ENCODE measurements around the gene APOL6.
A peak's percentile ranks its signal among the peaks of the same experiment; 100 is the strongest.

The APOL6 gene

GRCh38 chr22:35657571-35658312 is 9.5 kb downstream of the APOL6 start:
- Mint-ChIP-seq H3K27me3 (ENCODE audit: low read depth, poor library complexity) (peaks cover 5% of the 10 kb centered on the region), H3K9me3 (peaks cover 29% of the 10 kb centered on the region), H3K4me1 (peaks cover 4% of the 10 kb centered on the region), H3K36me3 (ENCODE audit: low read depth) (no peaks in the 10 kb centered on the region), H3K27ac (peak overlapping the region; percentile 3), H3K4me3 (no peak overlapping the region)
- no peak for DNase-seq
- TF ChIP-seq CTCF (IDR thresholded peaks at IDR 0.05) = no peak

- H3K9me3 Mint-ChIP-seq = peaks cover 46% of the 10 kb centered on the region
- H3K4me3 Mint-ChIP-seq = no peak overlapping the region
- H3K36me3 Mint-ChIP-seq (ENCODE audit: low read depth) = peaks cover 4% of the 10 kb centered on the region
- H3K27ac Mint-ChIP-seq = no peak overlapping the region
- peaks cover 5% of the 10 kb centered on the region for H3K27me3 Mint-ChIP-seq (ENCODE audit: low read depth, poor library complexity)
- DNase-seq = no peak
- peaks cover 7% of the 10 kb centered on the region for H3K4me1 Mint-ChIP-seq
- TF ChIP-seq CTCF (IDR thresholded peaks at IDR 0.05) = no peak
Observed at GRCh38 chr22:35660291-35661127, 12.3 kb downstream of the APOL6 start.

- peaks cover 5% of the 10 kb centered on the region for H3K27me3 Mint-ChIP-seq (ENCODE audit: low read depth, poor library complexity)
- TF ChIP-seq CTCF (IDR thresholded peaks at IDR 0.05) = no peak
- peaks cover 7% of the 10 kb centered on the region for H3K4me1 Mint-ChIP-seq
- no peak overlapping the region for H3K27ac Mint-ChIP-seq
- H3K36me3 Mint-ChIP-seq (ENCODE audit: low read depth) = peaks cover 4% of the 10 kb centered on the region
- H3K4me3 Mint-ChIP-seq = no peak overlapping the region
- DNase-seq = no peak
- peaks cover 49% of the 10 kb centered on the region for H3K9me3 Mint-ChIP-seq
Observed at GRCh38 chr22:35661464-35661863, 13.2 kb downstream of the APOL6 start.

- Mint-ChIP-seq H3K27me3 (ENCODE audit: low read depth, poor library complexity) (peaks cover 5% of the 10 kb centered on the region), H3K4me3 (no peak overlapping the region), H3K36me3 (ENCODE audit: low read depth) (peaks cover 4% of the 10 kb centered on the region), H3K9me3 (peaks cover 55% of the 10 kb centered on the region), H3K4me1 (peaks cover 7% of the 10 kb centered on the region), H3K27ac (peak overlapping the region; percentile 85)
- DNase-seq = no peak
- TF ChIP-seq CTCF (IDR thresholded peaks at IDR 0.05) = no peak
Observed at GRCh38 chr22:35662914-35663313, 14.7 kb downstream of the APOL6 start.

- Mint-ChIP-seq H3K36me3 (ENCODE audit: low read depth) (peaks cover 4% of the 10 kb centered on the region), H3K27ac (no peak overlapping the region), H3K9me3 (peaks cover 55% of the 10 kb centered on the region), H3K27me3 (ENCODE audit: low read depth, poor library complexity) (peaks cover 3% of the 10 kb centered on the region), H3K4me3 (no peak overlapping the region), H3K4me1 (peaks cover 7% of the 10 kb centered on the region)
- DNase-seq = no peak
- no peak for TF ChIP-seq CTCF (IDR thresholded peaks at IDR 0.05)
Observed at GRCh38 chr22:35663371-35663770, 15.1 kb downstream of the APOL6 start.
